Pancreas (tissue), 10 donors: Measurements from ENCODE around the gene TRAF7. TPM values are rescaled to one million over a fixed set of nuclear protein-coding genes. Genes with fewer than 3 reads are reported as not detected.

Source experiments
- ATAC-seq, 4 donors: fragments of 200-7000 bp; cut with Tn5 transposase; one replicate each; pipeline versions ENCODE4 v1.8.0 to v1.9.1; 2020; ENCODE audit warnings: mild to moderate bottlenecking in 4 of 4, moderate library complexity in 4 of 4
- DNase-seq, 6 donors: peaks; one replicate each; pipeline ENCODE4 v3.0.0-alpha.2; 2020
- FAIRE-seq: peaks from 2 replicates; lab custom pipeline; 2012; peaks lifted over from hg19 to GRCh38; lab: Jason Lieb, UNC
- H3K27ac ChIP-seq, 4 donors: fragments of 200-600 bp; sonication (generic); 1 replicate in 3 of 4; 2 replicates in 1 of 4; pipeline versions ENCODE4 v1.5.0 to v1.8.0; 2020
- H3K27me3 ChIP-seq, 4 donors: fragments of 200-600 bp; one replicate each; pipeline ENCODE4 v1.8.0; 2021
- H3K36me3 ChIP-seq, 3 donors: fragments of 200-600 bp; sonication (generic) in 1 of 3; one replicate each; pipeline versions ENCODE4 v1.5.0 to v1.8.0; 2020 to 2021
- H3K4me1 ChIP-seq, 3 donors: fragments of 200-600 bp; one replicate each; pipeline ENCODE4 v1.8.0; 2021
- H3K4me3 ChIP-seq, 4 donors: fragments of 200-600 bp; sonication (generic) in 2 of 4; one replicate each; pipeline versions ENCODE4 v1.5.0 to v1.8.0; 2020 to 2021
- H3K9me3 ChIP-seq, 4 donors: fragments of 200-600 bp; one replicate each; pipeline ENCODE4 v1.8.0; 2021
- CTCF ChIP-seq, 4 donors: fragments of 200-600 bp; sonication (generic) in 3 of 4; IDR thresholded peaks; one replicate each; pipeline versions ENCODE4 v1.5.0 to v1.8.0; 2021; ENCODE audit warnings: antibody characterized with exemption in 4 of 4
- WGBS, 2 donors: extraction: QIAGEN DNeasy Blood & Tissue Kit; methylation state at CpG; one replicate each; pipeline ENCODE4 v1.1.7; 2013; 5-methylcytosine and 5-hydroxymethylcytosine counted together
- intact Hi-C, 3 donors: fragments of 100-400 bp; cut with DNase I; formaldehyde crosslinking; loops; one replicate each; pipeline versions ENCODE4 v1.11.1 to v1.14.2; 2022
- polyA plus RNA-seq, 2 donors: library from polyadenylated mRNA; stranded (reverse); fragments of 200-250 nt; gene quantifications; one replicate each; pipeline ENCODE4 v1.2.3, GENCODE V29; 2013
- total RNA-seq, 6 donors: library from RNA; stranded (reverse); fragmentation: NEBNext Ultra II Directional in 4 of 6; extraction: Animal tissue kit (Norgen Biotek cat#: 25700) in 4 of 6; gene quantifications; one replicate each; pipeline versions ENCODE4 v1.2.1 to v1.2.4, GENCODE V29; 2021 to 2023
- donor health status: healthy with polysubstance abuse.
- donor health status: DM: no; HTN: no; CAD: no; lungs with moderate emphysema.
- donor health status: DM: no; HTN: no; CAD: no.
- donor health status: control.
- donor health status: control.
- donor health status: Bipolar disorder and iron deficiency.
- donor health status: DM: yes; HTN: yes; CAD: no.
- donor health status: DM: no; HTN: no; CAD: no.
- donor health status: DM: no; HTN: no; CAD: no.
- donor health status: DM: yes; HTN: yes; CAD: no.

The TRAF7 gene
- total and polyA plus RNA-seq, 8 donors, result 24.5 to 45.1 (median 34.5) TPM

GRCh38 chr16:2212362-2213324, 57.1 kb downstream of the TRAF7 start:
- WGBS, 2 donors, result 25 to 35% methylated on average over 19 of the region's 19 CpGs
- DNase-seq, result peak; percentile 60 to 86 (median 72)
- Histone ChIP-seq H3K4me3 (peak overlapping the region in 2 of 4 donors; percentile 78 to 92), H3K4me1 (peaks cover 12 to 22% (median 18%) of the 10 kb centered on the region in 3 donors), H3K27me3 (no peaks in the 10 kb centered on the region), H3K27ac (peak overlapping the region; percentile 10 to 35 (median 29)), H3K9me3 (no peaks in the 10 kb centered on the region), H3K36me3 (peaks cover 0 to 16% (median 5%) of the 10 kb centered on the region in 3 donors)
- ATAC-seq, result peak; percentile 3 to 39 (median 18)
- no peak for TF ChIP-seq CTCF (IDR thresholded peaks at IDR 0.05)
- intact Hi-C loops, result no loop called here
- no peak for FAIRE-seq

- DNase-seq (peak in 2 of 6 donors; percentile 45 to 81), FAIRE-seq (no peak), ATAC-seq (no peak)
- no peak for TF ChIP-seq CTCF (IDR thresholded peaks at IDR 0.05)
- Histone ChIP-seq H3K36me3 (peaks cover 0 to 2% (median 0%) of the 10 kb centered on the region in 3 donors), H3K4me1 (peaks cover 12 to 22% (median 18%) of the 10 kb centered on the region in 3 donors), H3K9me3 (no peaks in the 10 kb centered on the region), H3K27ac (peak overlapping the region in 2 of 4 donors; percentile 47 to 53), H3K4me3 (peak overlapping the region; percentile 66 to 92 (median 76)), H3K27me3 (no peaks in the 10 kb centered on the region)
- intact Hi-C loops, result no loop called here
- WGBS, 2 donors, result 0 to 1% methylated on average over 75 to 98 of the region's 98 CpGs
Measured at GRCh38 chr16:2213817-2214718, 58.5 kb downstream of the TRAF7 start.

GRCh38 chr16:2214719-2214968, 59.1 kb downstream of the TRAF7 start, which contains the start of gene PGP:
Gene PGP (minus strand): TSS chr16:2214840. CDS start chr16:2214777, 63 bp downstream.
- intact Hi-C loops, result no loop called here
- WGBS, 2 donors, result 1% methylated on average over 26 to 48 of the region's 48 CpGs
- peak within 1 kb of the TSS; percentile 86 to 98 (median 92) for H3K27ac ChIP-seq
- DNase-seq (no peak), ATAC-seq (peak in 3 of 4 donors; percentile 89 to 94 (median 89)), FAIRE-seq (no peak)
- H3K36me3 ChIP-seq, result no peaks in the 10 kb centered on the region
- no peaks in the 10 kb centered on the region for H3K27me3 ChIP-seq
- H3K4me1 ChIP-seq, result peaks cover 12 to 22% (median 18%) of the 10 kb centered on the region in 3 donors
- H3K9me3 ChIP-seq, result no peaks in the 10 kb centered on the region
- no peak for TF ChIP-seq CTCF (IDR thresholded peaks at IDR 0.05)
- H3K4me3 ChIP-seq, result peak within 1 kb of the TSS; percentile 66 to 92 (median 76)

- ATAC-seq (no peak), DNase-seq (no peak), FAIRE-seq (no peak)
- no peak for TF ChIP-seq CTCF (IDR thresholded peaks at IDR 0.05)
- peaks cover 12 to 22% (median 18%) of the 10 kb centered on the region in 3 donors for H3K4me1 ChIP-seq
- 94 to 98% methylated on average over 4 of the region's 4 CpGs for WGBS, 2 donors
- no peaks in the 10 kb centered on the region for H3K27me3 ChIP-seq
- intact Hi-C loops, result no loop called here
- H3K9me3 ChIP-seq, result no peaks in the 10 kb centered on the region
- H3K27ac ChIP-seq, result no peak overlapping the region
- H3K36me3 ChIP-seq, result no peaks in the 10 kb centered on the region
- H3K4me3 ChIP-seq, result no peak overlapping the region
Measured at GRCh38 chr16:2216330-2216729, 60.7 kb downstream of the TRAF7 start.
